HG03097 (cell line): ENCODE results near the gene SPDYE4.

ENCODE experiments used
- ATAC-seq: cut with Tn5 transposase; IDR thresholded peaks from one replicate; pipeline ENCODE4 v1.9.1; 2021; ENCODE audit not compliant: unreplicated experiment, low FRiP score

Gene SPDYE4

GRCh38 chr17:8741771-8742170 is 16.6 kb downstream of the SPDYE4 start:
- ATAC-seq = no peak

GRCh38 chr17:8741366-8741765 is 17.0 kb downstream of the SPDYE4 start:
- ATAC-seq = no peak

GRCh38 chr17:8740486-8740885 is 17.9 kb downstream of the SPDYE4 start:
- ATAC-seq = no peak

DNA sequence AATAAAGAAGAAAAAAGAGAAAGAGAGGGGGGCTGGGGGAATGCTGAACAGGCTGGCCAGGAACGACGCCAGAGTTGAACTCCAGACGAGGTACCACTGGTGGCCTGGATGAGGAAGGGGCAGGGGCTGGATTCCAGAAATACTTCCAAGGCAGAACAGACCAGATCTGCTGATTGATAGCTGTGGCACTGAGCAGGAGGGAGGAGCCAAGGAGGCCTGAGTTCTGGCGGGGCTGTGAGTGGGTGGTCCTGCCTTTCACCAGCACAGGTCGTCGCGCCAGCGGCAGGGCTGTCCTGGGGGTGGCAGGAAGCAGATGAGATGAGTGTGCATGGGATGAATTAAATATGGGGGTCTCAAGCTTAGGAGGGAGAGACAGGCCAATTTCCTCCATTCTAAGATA is 19.2 kb downstream of the SPDYE4 start:
- no peak for ATAC-seq

GRCh38 chr17:8736796-8737195 is 21.6 kb downstream of the SPDYE4 start:
- ATAC-seq = no peak

- ATAC-seq = no peak
Measured at GRCh38 chr17:8736362-8736761, 22.0 kb downstream of the SPDYE4 start.

GRCh38 chr17:8735336-8735939 is 22.9 kb downstream of the SPDYE4 start:
- ATAC-seq = no peak

DNA sequence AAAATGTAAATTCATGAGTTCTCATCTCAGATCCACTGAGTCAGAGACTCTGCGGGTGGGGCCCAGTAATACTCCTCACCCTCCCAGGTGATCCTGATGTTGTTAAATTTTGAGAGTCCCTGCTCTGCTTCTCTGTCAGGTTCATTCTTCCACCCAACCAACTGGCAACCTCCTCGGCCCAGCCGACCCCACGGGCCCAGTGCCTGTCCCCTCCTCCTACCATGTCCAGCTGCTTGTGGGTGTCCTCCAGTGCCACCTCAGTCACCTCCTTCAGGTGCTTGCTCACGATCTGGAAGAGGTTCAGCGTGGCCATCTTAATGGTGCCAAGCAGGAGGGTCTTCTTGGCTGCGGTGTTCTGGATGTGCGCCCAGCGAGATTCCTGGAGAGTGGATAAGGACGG is 23.5 kb downstream of the SPDYE4 start:
- no peak for ATAC-seq

DNA sequence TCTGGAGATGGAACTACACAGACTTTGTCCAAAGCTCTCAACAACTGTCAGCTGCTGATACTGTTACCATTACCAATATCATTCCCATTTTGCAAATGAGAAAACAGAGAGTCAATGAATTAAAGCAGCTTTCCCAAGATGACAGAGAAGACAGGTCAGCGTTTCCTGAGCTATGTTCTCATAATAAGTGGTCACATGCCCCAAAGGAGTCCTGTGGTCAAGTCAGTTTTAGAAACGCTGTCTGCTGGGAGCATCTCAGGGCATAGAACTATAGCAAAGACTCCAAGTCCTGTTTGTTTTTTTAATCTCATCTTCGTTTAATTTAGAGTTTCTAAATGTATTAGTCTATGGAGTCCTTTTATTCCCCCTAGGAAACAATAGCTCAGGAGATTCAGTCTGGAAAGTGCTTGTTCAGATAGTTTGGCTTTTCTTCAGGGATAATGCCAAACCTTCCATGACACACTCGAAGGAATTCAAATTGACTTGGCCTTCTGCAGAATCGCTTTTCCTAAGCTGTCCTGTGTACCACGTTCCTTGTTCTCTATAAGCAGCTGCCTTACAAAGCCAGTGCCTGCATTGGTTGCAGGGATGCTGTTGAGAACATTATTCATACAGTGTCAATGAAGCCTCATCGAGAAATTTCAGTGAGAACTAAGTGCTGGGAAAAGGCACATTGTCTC is 25.8 kb downstream of the SPDYE4 start:
- no peak for ATAC-seq

DNA sequence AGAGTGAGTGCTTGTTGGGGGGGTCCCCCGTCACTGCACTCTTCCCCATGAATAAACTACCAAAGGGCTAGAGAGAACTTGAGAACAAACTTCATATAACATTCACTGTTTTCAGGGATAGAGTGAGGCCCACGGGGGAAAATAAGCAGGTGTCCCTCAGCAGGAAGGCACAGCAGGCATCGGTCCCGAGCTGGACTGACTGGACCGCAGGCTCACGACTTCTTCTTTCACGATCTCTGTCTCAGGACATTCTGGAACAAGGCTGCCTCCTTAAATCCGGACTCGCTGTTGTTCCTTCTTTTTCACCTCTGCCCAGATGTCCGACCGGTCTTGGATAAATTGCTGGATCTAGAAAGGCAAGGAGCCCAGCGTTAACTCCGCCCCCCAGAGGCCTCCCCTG is 28.5 kb downstream of the SPDYE4 start:
- ATAC-seq = no peak

DNA sequence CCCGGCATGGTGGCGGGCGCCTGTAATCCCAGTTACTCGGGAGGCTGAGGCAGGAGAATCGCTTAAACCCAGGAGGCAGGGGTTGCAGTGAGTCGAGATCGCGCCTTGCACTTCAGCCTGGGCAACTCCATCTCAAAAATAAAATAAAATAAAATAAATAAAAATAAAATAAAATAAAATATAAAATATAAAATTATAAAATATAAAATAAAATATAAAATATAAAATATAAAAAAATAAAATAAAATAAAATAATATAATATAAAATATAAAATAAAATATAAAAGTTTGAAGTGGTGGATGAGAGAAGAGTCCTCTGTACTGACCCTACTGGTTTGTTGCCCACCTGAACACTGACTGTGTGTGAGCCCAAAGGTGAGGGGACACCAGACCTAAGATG is 28.9 kb downstream of the SPDYE4 start:
- no peak for ATAC-seq

DNA sequence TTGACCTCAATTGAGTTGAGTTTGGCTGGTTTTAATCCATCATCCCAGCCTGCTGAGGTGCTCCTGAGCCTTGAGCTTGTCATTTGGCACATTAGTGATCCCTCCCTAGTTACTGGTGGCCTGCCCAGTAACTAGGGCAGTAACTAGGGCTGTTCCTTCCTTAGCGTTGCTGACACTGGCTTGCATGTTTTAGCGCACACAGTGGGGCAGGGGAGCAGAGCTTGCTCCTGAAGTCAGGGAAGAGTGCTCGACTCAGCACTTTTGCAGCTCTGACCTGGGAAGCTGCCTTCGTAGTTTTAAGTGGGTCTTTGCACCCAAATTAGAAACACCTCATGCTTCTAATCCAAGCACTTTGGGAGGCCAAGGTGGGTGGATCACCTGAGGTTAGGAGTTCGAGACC is 29.4 kb downstream of the SPDYE4 start:
- no peak for ATAC-seq

- ATAC-seq = no peak
Measured at GRCh38 chr17:8728251-8728938, 30.0 kb downstream of the SPDYE4 start.

GRCh38 chr17:8726941-8727555 is 31.3 kb downstream of the SPDYE4 start:
- no peak for ATAC-seq

- ATAC-seq = no peak
Measured at GRCh38 chr17:8725881-8726876, 32.2 kb downstream of the SPDYE4 start.

DNA sequence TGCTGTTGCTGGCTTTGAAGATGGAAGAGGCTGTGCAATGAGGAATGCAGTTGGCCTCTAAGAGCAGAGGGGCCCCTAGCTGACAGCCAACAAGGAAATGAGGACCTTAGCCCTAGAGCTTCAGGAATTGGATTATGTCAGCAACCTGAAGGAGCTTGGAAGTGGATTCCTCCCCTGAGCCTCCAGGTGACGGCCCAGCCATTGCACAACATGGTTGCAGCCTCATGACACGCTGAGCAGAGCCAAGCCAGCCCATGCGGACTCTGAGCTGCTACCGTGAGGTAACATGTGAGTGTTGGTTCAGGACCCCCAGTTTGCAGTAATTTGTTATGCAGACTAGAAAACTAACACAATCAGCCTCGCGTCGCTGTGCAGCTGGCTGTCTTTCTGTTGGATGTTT is 33.9 kb downstream of the SPDYE4 start:
- ATAC-seq = no peak

DNA sequence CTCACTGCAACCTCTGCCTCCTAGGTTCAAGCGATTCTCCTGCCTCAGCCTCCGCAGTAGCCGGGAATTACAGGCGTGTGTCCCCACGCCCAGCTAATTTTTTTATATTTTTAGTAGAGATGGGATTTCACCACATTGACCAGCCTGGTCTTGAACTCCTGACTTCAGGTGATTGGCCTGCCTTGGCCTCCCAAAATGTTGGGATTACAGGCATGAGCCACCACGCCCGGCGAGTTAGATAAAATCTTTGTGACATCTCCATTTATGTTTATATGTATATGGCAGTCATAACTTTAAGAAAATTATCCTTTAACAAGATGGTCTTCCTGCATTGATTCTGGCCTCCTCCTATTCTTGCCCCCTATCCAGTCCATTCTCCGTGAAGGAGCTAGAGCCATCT is 37.8 kb downstream of the SPDYE4 start:
- ATAC-seq = no peak

DNA sequence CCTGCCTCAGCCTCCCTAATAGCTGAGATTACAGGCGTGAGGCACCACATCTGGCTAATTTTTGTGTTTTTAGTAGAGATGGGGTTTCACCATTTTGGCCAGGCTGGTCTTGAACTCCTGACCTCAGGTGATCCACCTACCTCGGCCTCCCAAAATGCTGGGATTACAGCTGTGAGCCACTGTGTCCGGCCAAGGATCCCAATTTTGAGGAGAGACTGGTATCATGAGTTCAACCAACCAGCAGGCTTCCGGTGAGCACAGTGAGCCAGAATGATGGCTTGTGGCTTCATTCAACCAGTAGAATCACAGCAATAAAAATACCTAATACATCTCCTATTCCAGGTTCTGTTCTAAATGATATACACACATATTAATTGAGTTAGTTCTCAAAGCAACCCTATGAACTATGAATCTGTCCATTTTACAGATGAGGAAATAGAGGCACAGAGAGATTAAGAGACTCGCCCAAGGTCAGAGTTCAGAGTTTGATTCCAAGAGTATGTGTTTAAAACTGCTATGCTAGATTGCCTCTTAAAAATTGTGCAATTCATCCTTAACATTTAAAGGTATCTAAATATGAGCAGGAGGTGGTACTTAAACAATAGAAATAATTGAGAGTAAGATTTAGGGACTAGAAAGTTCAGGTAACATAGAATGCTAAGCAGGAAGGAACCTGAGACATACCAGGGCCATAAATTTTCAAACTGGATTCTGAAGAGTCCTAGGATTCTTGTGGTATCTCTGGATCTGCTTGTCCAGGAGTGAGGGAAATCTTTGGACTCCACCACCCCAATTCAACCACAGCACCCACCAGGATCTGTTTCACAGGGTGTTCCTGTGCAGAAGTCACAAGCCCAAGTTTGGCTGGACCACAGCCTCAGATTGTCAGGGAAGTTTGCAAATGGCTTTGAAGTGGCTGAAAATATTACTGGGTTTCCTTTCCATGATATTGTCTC is 38.8 kb downstream of the SPDYE4 start:
- ATAC-seq = no peak

- ATAC-seq = no peak
Measured at GRCh38 chr17:8718001-8718563, 40.3 kb downstream of the SPDYE4 start.
